ENCODE results near the gene PITPNB. TPM values are rescaled to one million over a fixed set of nuclear protein-coding genes. Genes with fewer than 3 reads are reported as not detected.

PITPNB gene
- total RNA-seq, 1 donor = 29.4 TPM

GRCh38 chr22:27839057-27839660 lies 79.9 kb downstream of the PITPNB start:
- H3K4me3 ChIP-seq (ENCODE audit: low read depth, low read length) = no peak overlapping the region
- TF ChIP-seq, protein P1, sequence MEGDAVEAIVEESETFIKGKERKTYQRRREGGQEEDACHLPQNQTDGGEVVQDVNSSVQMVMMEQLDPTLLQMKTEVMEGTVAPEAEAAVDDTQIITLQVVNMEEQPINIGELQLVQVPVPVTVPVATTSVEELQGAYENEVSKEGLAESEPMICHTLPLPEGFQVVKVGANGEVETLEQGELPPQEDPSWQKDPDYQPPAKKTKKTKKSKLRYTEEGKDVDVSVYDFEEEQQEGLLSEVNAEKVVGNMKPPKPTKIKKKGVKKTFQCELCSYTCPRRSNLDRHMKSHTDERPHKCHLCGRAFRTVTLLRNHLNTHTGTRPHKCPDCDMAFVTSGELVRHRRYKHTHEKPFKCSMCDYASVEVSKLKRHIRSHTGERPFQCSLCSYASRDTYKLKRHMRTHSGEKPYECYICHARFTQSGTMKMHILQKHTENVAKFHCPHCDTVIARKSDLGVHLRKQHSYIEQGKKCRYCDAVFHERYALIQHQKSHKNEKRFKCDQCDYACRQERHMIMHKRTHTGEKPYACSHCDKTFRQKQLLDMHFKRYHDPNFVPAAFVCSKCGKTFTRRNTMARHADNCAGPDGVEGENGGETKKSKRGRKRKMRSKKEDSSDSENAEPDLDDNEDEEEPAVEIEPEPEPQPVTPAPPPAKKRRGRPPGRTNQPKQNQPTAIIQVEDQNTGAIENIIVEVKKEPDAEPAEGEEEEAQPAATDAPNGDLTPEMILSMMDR (IDR thresholded peaks at IDR 0.05; ENCODE audit: insufficient read depth, low read depth, low read length) = no peak
- DNase-seq (ENCODE audit: low read depth) = no peak

GRCh38 chr22:27836181-27836580 lies 82.9 kb downstream of the PITPNB start:
- TF ChIP-seq, protein P1 (IDR thresholded peaks at IDR 0.05; ENCODE audit: insufficient read depth, low read depth, low read length) = no peak
- H3K4me3 ChIP-seq (ENCODE audit: low read depth, low read length) = no peak overlapping the region
- no peak for DNase-seq (ENCODE audit: low read depth)

GRCh38 chr22:27835446-27835845 lies 83.6 kb downstream of the PITPNB start:
- DNase-seq (ENCODE audit: low read depth) = peak; percentile 50
- TF ChIP-seq, protein P1 (IDR thresholded peaks at IDR 0.05; ENCODE audit: insufficient read depth, low read depth, low read length) = no peak
- no peak overlapping the region for H3K4me3 ChIP-seq (ENCODE audit: low read depth, low read length)

DNA sequence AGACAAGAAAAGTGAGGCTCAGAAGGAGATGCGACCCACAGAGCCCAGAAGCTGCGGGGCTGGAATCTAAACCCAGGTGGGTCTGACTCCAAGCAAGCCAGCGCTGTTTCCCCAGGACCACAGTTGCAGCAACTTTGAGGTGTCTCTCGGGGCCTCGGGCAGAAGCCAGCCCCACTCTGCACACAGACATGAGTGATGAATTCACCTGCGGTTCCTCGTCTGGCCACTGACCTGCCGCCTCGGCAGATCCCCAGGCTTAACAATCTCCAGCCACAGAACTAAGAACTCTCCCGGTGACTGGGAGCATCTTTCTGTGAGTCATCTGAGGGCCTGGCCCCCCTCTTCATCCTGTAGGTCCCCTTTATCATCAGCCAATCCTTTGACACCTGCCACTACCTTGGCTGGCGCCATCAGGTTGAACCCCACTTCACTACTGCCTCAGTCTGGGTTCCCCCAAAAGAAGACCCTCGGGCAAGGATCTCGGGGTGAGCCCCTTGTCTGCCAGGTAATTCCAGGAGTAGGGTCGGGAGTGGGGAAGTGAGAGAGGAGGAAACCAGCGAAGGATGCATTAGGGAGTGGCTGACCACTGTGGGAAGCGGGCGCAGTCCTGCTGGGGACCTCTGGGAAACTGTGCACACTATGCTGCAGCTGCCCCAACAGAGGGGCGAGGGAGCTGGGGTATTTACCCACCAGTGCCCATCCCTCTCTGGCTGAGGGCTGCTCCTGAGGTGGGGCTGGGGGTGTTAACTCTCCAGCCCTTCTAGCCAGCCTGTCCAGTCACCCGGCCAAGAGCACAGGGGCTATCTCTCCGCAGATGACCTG lies 84.5 kb downstream of the PITPNB start:
- TF ChIP-seq, protein P1 (IDR thresholded peaks at IDR 0.05; ENCODE audit: insufficient read depth, low read depth, low read length) = no peak
- H3K4me3 ChIP-seq (ENCODE audit: low read depth, low read length) = no peak overlapping the region
- no peak for DNase-seq (ENCODE audit: low read depth)

DNA sequence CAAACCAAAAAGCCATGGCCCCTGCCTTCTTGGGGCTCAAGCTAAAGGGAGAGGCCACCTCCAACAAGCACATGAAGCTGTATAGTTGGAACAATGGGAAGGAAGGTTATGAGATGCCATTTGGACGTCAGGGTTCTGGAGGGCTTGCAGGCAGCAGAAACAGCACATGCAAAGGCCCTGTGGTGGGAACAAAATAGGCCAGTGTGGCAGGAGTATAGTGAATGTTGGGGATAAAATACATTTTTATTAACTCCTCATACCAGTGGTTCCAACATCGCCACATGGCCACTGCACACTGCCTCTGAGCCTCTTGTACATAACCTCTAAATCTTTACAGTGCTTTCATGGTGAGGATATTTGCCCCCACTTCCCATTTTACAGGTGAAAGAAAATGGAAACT lies 85.3 kb downstream of the PITPNB start:
- H3K4me3 ChIP-seq (ENCODE audit: low read depth, low read length) = no peak overlapping the region
- TF ChIP-seq, protein P1 (IDR thresholded peaks at IDR 0.05; ENCODE audit: insufficient read depth, low read depth, low read length) = no peak
- no peak for DNase-seq (ENCODE audit: low read depth)

- H3K4me3 ChIP-seq (ENCODE audit: low read depth, low read length) = no peak overlapping the region
- DNase-seq (ENCODE audit: low read depth) = no peak
- TF ChIP-seq, protein P1 (IDR thresholded peaks at IDR 0.05; ENCODE audit: insufficient read depth, low read depth, low read length) = no peak
These were observed 86.5 kb downstream of the PITPNB start for GRCh38 chr22:27832606-27833005.

All from fibroblast of villous mesenchyme (primary cell).